C4-2B (cell line): ENCODE data around the gene HMX1.

Experiments used
- H3K27ac ChIP-seq: fragments of 450-650 bp; 2 replicates; pipeline ENCODE4 v1.5.1; 2017
- ZFX ChIP-seq: fragments of 450-650 bp; IDR thresholded peaks from 2 replicates; pipeline ENCODE4 v1.6.1; 2017
- TF ChIP-seq, protein P1 (sequence below): fragments of 450-650 bp; conservative IDR thresholded peaks from 2 replicates; pipeline ENCODE4 v1.5.1; 2017; ENCODE audit warnings: mild to moderate bottlenecking

HMX1 gene

DNA sequence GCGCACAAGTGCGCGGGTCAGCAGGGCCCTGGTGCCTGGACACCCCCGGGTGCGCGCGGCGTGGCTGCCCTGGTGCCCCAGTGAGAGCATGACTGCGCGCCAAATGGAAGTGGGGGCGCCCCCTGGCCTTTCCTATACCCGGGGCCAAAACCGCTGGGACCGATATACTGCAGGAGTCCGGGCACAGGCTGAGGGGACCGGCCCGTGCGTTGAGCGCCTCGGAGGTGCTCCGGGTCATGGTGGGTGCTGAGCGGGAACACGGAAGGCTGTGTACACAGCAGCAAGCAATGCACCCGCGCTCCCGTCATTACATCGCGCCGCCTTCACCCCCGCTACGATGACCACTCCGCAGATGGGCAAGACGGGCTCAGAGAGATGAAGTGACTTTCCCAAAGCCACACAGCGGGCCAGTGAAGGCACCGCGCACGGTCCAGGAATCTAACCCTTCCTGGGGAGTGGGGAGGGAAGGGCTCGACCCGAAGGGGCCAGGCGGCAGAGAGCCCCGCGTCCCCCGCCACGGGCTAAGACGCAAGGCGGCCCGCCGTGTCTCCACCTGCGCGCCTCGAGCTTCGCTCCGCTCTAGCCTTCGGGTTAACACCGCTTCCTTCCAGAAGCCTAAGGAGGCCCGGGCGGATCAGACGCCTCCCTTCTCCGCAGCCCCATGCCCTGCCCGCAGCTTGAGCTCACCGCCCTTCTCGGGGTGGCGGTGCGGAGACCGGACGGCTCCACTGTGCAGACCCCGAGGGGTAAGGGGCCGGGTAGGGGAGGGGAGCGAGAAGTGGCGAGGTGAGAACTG, 11.3 kb downstream of the HMX1 start:
- no peak for TF ChIP-seq ZFX

DNA sequence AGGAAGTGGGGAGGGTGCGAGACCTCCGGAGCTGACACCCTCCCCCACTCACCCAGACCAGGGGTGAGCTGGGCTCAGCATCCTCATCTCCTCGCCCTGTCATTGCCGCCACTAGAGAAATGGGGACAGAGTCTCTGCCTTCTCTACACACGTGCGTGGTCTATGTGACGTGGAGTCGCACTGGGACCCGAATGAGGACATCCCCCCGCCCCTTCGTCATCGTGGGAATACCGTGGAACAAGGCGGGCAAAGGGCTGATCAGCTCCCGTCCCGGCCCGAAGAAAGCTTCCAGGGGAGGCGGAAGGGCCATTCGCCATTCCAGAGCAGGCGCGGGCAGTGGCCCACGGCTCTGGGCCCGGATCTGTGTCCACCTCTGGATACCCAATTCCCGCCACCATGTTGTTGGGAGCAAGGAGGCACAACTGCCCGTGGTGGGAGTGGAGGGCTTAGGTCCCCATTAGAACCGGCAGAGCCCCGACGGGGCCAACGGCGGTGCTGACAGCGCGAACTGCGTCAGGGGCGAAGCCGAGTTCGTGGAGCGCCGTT, 12.0 kb downstream of the HMX1 start:
- TF ChIP-seq ZFX, result no peak
- TF ChIP-seq, protein P1, sequence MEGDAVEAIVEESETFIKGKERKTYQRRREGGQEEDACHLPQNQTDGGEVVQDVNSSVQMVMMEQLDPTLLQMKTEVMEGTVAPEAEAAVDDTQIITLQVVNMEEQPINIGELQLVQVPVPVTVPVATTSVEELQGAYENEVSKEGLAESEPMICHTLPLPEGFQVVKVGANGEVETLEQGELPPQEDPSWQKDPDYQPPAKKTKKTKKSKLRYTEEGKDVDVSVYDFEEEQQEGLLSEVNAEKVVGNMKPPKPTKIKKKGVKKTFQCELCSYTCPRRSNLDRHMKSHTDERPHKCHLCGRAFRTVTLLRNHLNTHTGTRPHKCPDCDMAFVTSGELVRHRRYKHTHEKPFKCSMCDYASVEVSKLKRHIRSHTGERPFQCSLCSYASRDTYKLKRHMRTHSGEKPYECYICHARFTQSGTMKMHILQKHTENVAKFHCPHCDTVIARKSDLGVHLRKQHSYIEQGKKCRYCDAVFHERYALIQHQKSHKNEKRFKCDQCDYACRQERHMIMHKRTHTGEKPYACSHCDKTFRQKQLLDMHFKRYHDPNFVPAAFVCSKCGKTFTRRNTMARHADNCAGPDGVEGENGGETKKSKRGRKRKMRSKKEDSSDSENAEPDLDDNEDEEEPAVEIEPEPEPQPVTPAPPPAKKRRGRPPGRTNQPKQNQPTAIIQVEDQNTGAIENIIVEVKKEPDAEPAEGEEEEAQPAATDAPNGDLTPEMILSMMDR, result no peak

More for the DNA sequence above, 11.3 kb downstream of the HMX1 start:
- H3K27ac ChIP-seq, result peak overlapping the region; percentile 44

DNA sequence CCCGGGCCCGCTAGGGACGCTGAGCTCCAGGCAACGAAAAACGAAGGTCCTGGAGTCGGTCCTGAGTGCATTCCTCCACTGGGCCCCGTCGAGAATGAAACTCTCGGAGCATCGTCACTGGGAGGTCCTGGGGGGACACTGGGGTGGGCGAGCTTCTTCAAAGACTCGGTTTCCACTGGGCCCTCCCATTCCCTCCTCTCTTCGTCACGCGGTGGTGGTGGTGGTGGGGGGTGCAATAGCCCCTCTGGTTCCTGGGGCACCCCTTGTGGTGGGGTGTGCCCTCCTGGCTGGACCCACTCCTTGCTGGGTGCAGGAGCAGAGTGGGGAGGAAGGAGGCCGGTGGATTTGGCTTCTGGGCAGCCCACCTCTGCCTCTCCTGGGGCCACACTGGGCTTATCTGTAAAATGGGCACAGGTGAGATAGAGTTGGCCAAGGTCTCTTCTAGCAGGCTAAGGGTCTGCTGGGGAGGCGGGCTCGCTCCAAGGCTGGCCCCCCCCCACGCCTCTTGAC, 12.9 kb downstream of the HMX1 start:
- H3K27ac ChIP-seq, result no peak overlapping the region
- TF ChIP-seq ZFX, result no peak
- TF ChIP-seq, protein P1, result no peak

More for the DNA sequence above, 12.0 kb downstream of the HMX1 start:
- no peak overlapping the region for H3K27ac ChIP-seq

DNA sequence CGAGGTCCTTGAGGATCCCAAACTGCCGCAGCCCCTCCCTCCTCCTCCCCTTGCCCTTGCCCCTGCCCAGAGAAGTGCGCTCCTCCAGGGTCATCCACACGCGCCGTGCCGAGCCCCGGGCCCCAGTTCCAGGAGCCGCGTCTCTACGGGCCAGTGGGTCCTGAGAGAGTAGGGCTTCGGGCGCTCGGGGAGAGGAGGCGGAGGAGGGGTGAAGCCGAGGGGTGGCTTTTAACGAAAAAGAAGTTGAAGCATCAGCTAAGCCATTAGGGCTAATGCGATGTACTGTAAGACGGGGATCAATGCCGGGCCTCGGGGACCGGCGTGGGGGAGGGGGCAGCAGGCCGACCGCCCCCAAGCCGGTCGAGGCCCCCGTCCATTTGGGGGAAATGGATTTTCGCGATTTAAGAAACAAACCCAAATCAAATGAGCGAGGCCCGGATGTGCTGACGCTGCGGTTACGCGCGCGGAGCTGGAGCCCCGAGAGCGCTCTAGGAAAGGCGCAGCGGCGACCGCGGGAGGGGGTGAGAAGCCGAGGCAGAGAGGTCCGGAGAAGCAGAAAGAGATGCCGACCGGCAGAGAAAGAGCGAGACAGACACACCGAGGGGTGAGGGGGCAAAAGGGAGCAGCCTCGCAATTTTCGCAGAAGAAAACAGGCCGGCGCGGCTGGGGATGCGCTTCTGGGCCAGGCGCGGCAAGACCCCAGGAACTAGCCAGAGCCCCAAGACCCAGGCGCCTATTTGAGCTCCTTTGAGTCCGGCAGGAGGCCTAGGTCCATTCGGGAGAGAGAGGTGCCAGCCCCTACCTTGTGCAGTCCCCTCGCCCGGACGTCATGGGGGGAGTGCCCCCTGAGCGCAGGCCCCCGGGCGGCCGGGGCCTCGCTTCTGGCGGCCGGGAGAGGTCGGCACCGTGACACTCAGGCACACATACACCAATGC, 13.6 kb downstream of the HMX1 start:
- TF ChIP-seq, protein P1, result no peak
- no peak for TF ChIP-seq ZFX

DNA sequence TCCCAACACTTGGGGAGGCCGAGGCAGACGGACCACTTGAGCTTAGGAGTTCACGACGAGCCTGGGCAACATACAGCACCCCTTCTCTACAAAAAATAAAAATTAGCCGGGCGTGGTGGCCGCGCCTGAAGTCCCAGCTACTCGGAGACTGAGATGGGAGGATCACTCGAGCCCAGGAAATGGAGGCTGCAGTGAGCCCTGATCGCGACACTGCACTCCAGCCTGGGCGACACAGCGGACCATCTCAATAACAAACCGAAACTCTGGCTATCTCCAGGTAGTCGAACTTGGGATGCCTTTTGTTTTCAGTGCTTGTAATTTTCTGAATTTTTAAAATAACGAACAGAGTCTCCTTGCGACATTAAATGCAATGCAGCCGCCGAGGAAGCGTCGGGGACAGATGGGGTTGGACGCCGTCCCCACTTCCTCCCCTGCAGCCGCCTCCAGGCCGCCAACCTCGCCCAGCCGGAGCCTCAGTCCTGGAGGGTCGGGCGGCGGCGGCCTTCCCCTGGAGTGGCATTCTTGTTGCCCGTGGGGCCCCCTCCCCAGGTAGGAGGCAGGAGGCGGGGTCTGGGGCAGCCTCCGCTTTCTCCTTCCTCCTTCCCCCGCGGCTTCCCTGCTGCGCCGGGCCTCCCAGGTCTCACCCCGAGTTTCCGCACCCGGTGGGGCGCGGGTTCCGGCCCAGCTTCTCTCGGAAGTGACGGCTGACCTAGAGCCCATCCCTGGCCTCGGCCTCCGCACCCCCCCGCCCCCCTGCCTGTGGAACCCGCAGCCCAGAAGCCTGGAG, 14.6 kb downstream of the HMX1 start:
- no peak overlapping the region for H3K27ac ChIP-seq
- TF ChIP-seq ZFX, result no peak
- TF ChIP-seq, protein P1, result no peak

More for the DNA sequence above, 13.6 kb downstream of the HMX1 start:
- H3K27ac ChIP-seq, result no peak overlapping the region

DNA sequence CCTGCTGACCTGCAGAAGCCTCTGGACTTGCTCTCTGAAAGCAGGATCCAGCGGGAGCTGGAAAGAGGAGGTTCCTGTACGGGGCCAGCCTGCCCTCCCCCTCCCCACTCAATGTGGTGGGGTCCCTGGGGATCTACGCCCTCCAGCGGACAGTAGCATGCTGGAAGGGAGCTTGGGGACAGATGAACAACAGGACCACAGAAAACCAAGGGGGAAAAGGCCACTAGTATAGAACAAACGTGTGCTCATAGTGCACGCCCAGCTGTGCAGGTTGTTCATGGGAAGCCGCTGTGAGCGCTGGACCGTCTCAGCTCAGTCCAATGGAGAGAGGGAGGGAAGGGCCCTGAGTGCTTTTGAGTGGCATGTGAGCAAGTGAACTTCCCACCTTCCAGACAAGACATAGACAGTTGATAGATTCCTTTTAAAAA, 15.8 kb downstream of the HMX1 start:
- TF ChIP-seq, protein P1, result no peak
- TF ChIP-seq ZFX, result no peak
- H3K27ac ChIP-seq, result no peak overlapping the region

DNA sequence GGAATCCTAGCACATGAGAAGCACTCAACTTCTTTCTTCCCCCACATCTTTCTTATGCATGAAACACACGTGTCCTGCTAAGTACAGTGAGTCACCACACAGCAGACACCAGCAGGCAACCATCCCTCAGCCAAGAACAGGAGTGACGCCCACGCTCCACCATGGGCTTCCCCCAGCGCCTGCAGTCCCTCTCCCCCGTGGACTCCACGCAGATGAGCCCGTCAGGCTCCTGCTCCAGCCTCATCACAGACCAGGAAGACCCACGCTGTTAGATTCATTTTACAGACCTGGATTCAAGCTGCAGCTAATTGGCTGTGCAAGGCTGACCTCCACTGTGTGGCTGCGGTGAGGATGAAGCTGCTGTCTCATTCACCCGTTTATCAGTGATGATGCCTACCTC, 16.7 kb downstream of the HMX1 start:
- no peak overlapping the region for H3K27ac ChIP-seq

More for the DNA sequence above, 16.7 kb downstream of the HMX1 start:
- TF ChIP-seq ZFX, result no peak
- TF ChIP-seq, protein P1, result no peak
